WTC11 (cell line): ENCODE data around the gene KRTAP10-4. TPM values are rescaled to one million over a fixed set of nuclear protein-coding genes. Genes with fewer than 3 reads are reported as not detected.

ENCODE experiments used
- ATAC-seq: fragments of 200-7000 bp; cut with Tn5 transposase; 2 replicates; pipeline ENCODE4 v1.10.0; 2021; ENCODE audit warnings: mild to moderate bottlenecking, moderate library complexity
- CTCF ChIA-PET: fragments of 300-600 bp; sonication (Branson Sonifier 250); formaldehyde crosslinking; loops from one replicate; lab custom pipeline; 2021; ENCODE audit warnings: antibody characterized with exemption; lab: Charles Lee
- POLR2A ChIA-PET: fragments of 350-600 bp; sonication (Branson Sonifier 250); formaldehyde crosslinking; loops from one replicate; lab custom pipeline; 2021; ENCODE audit warnings: antibody characterized with exemption; lab: Charles Lee
- DNase-seq: peaks from one replicate; pipeline ENCODE4 v3.0.0; 2021; ENCODE audit warnings: low spot score
- H3K27ac Mint-ChIP-seq: 2 replicates; pipeline ENCODE4 v1.8.0; 2021; ENCODE audit warnings: mixed read lengths
- H3K27me3 Mint-ChIP-seq: 2 replicates; pipeline ENCODE4 v1.8.0; 2021; ENCODE audit warnings: low read depth, mild to moderate bottlenecking, moderate library complexity, mixed read lengths
- H3K36me3 Mint-ChIP-seq: 2 replicates; pipeline ENCODE4 v1.8.0; 2021; ENCODE audit warnings: mixed read lengths
- H3K4me1 Mint-ChIP-seq: 2 replicates; pipeline ENCODE4 v1.8.0; 2022; ENCODE audit warnings: mixed read lengths
- H3K4me3 Mint-ChIP-seq: 2 replicates; pipeline ENCODE4 v1.8.0; 2021; ENCODE audit warnings: mild to moderate bottlenecking, moderate library complexity, mixed read lengths
- H3K9me3 Mint-ChIP-seq: 2 replicates; pipeline ENCODE4 v1.8.0; 2021; ENCODE audit warnings: mixed read lengths
- CBFB ChIP-seq: sonication (generic); formaldehyde crosslinking; IDR thresholded peaks from 2 replicates; pipeline ENCODE4 v1.8.1; 2022; ENCODE audit warnings: mild to moderate bottlenecking, low read depth, missing genetic modification reagents
- CREB1 ChIP-seq: sonication (generic); formaldehyde crosslinking; IDR thresholded peaks from 2 replicates; pipeline ENCODE4 v1.8.0; 2023; ENCODE audit warnings: mild to moderate bottlenecking, missing genetic modification reagents
- EMX1 ChIP-seq: fragments of 250-450 bp; sonication (Bioruptor Pico); IDR thresholded peaks from 2 replicates; pipeline ENCODE4 v1.8.0; 2021; ENCODE audit warnings: mild to moderate bottlenecking
- ETV6 ChIP-seq: sonication (generic); formaldehyde crosslinking; IDR thresholded peaks from 2 replicates; pipeline ENCODE4 v1.8.1; 2022; ENCODE audit warnings: mild to moderate bottlenecking, missing genetic modification reagents
- FOXJ3 ChIP-seq: sonication (generic); formaldehyde crosslinking; IDR thresholded peaks from 2 replicates; pipeline ENCODE4 v1.9.0; 2021; ENCODE audit warnings: missing genetic modification reagents, mild to moderate bottlenecking, borderline replicate concordance
- JAZF1 ChIP-seq: fragments of 250-450 bp; sonication (Bioruptor Pico); IDR thresholded peaks from 2 replicates; pipeline ENCODE4 v1.9.0; 2021; ENCODE audit warnings: moderate library complexity, mild to moderate bottlenecking, inconsistent platforms
- JUN ChIP-seq: sonication (generic); formaldehyde crosslinking; IDR thresholded peaks from 2 replicates; pipeline ENCODE4 v1.8.0; 2023; ENCODE audit warnings: mild to moderate bottlenecking, missing genetic modification reagents
- MYBL2 ChIP-seq: sonication (generic); formaldehyde crosslinking; IDR thresholded peaks from 2 replicates; pipeline ENCODE4 v1.8.1; 2023; ENCODE audit warnings: mild to moderate bottlenecking, moderate library complexity, missing genetic modification reagents
- NFYB ChIP-seq: sonication (generic); formaldehyde crosslinking; conservative IDR thresholded peaks from 2 replicates; pipeline ENCODE4 v1.8.0; 2022; ENCODE audit warnings: low read depth, missing genetic modification reagents
- SMAD3 ChIP-seq: sonication (generic); formaldehyde crosslinking; IDR thresholded peaks from 2 replicates; pipeline ENCODE4 v1.8.0; 2022; ENCODE audit warnings: missing genetic modification reagents, mild to moderate bottlenecking, borderline replicate concordance
- TEAD1 ChIP-seq: sonication (generic); formaldehyde crosslinking; IDR thresholded peaks from 2 replicates; pipeline ENCODE4 v1.8.0; 2022; ENCODE audit warnings: mild to moderate bottlenecking, missing genetic modification reagents
- TP53 ChIP-seq: sonication (generic); formaldehyde crosslinking; IDR thresholded peaks from 2 replicates; pipeline ENCODE4 v1.8.1; 2023; ENCODE audit warnings: mild to moderate bottlenecking, missing genetic modification reagents
- ZBTB21 ChIP-seq: sonication (generic); formaldehyde crosslinking; IDR thresholded peaks from 2 replicates; pipeline ENCODE4 v1.8.1; 2023; ENCODE audit warnings: mild to moderate bottlenecking, missing genetic modification reagents, borderline replicate concordance
- ZNF232 ChIP-seq: sonication (generic); formaldehyde crosslinking; IDR thresholded peaks from 2 replicates; pipeline ENCODE4 v1.8.0; 2022; ENCODE audit warnings: mild to moderate bottlenecking, missing genetic modification reagents
- ZNF263 ChIP-seq: sonication (generic); formaldehyde crosslinking; IDR thresholded peaks from 2 replicates; pipeline ENCODE4 v1.8.1; 2022; ENCODE audit warnings: low read depth, mild to moderate bottlenecking, moderate library complexity, missing genetic modification reagents
- ZNF396 ChIP-seq: fragments of 250-450 bp; sonication (Bioruptor Pico); IDR thresholded peaks from 2 replicates; pipeline ENCODE4 v1.8.0; 2021; ENCODE audit warnings: mild to moderate bottlenecking, moderate library complexity, borderline replicate concordance
- total RNA-seq: library from RNA; stranded (reverse); gene quantifications from 3 replicates; pipeline ENCODE4 v1.2.3, GENCODE V29; 2021
- TF ChIP-seq, protein P1 (sequence below): sonication (generic); formaldehyde crosslinking; IDR thresholded peaks from 2 replicates; pipeline ENCODE4 v1.8.1; 2022; ENCODE audit warnings: mild to moderate bottlenecking, moderate library complexity, missing genetic modification reagents
- TF ChIP-seq, protein P2 (sequence below): fragments of 250-450 bp; sonication (Bioruptor Pico); IDR thresholded peaks from 2 replicates; pipeline ENCODE4 v1.9.0; 2021; ENCODE audit warnings: mild to moderate bottlenecking, borderline replicate concordance
- TF ChIP-seq, protein P3 (sequence below): fragments of 250-450 bp; sonication (Bioruptor Pico); IDR thresholded peaks from 2 replicates; pipeline ENCODE4 v1.9.0; 2021; ENCODE audit warnings: moderate library complexity, mild to moderate bottlenecking, inconsistent platforms, borderline replicate concordance
- TF ChIP-seq, protein P4 (sequence below): sonication (generic); formaldehyde crosslinking; IDR thresholded peaks from 2 replicates; pipeline ENCODE4 v1.8.0; 2023; ENCODE audit warnings: mild to moderate bottlenecking, missing genetic modification reagents
- TF ChIP-seq, protein P5 (sequence below): sonication (generic); formaldehyde crosslinking; IDR thresholded peaks from 2 replicates; pipeline ENCODE4 v1.8.0; 2022; ENCODE audit warnings: mild to moderate bottlenecking, missing genetic modification reagents

The KRTAP10-4 gene
- total RNA-seq, 1 experiment from 2014 or later: not detected

DNA sequence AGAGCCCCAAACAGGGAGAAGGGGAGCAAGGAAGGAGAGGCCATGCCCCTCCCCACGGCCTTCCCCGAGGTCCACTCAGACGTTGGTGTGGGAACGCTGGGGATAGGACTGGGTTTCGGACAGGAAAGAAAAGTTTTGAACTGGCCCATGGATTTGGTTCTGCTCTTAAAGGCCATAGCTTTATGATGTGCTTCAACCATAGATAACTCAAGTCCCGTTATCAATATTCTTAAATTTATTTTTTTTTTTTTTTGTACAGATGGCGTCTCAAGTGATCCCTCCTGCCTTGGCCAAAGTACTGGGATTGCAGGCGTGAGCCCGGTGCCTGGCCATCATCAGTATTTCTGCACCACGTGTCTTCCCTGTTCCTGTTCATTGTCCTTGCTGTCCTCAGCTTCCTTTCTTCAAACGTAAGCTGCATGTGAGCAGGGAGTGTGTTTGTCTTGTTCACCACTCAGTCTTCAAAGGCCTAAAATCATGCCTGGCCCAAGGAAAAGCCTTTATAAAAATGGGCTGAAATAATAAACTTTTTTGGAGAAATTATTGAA lies 32.7 kb upstream of the KRTAP10-4 start (continued):
- TF ChIP-seq, protein P1, sequence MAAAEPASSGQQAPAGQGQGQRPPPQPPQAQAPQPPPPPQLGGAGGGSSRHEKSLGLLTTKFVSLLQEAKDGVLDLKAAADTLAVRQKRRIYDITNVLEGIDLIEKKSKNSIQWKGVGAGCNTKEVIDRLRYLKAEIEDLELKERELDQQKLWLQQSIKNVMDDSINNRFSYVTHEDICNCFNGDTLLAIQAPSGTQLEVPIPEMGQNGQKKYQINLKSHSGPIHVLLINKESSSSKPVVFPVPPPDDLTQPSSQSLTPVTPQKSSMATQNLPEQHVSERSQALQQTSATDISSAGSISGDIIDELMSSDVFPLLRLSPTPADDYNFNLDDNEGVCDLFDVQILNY (CRISPR knock-in tag): no peak

DNA sequence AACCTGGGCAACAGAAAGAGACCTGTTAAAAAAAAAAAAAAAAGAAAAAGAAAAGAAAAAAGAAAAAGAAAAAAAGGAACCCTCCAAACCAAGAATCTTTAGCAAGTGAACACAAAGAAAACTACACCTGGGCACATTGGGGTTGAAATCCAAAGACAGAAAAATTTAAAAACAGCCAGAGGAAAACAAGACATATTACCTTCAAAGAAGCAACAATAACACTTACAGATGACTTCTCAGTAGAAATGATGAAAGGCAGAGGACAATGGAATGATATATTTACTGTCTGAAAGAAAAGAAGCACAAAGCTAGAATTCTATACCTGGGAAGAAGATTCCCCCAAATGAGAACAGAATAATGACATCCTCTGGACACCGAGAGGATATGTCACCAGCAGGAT lies 30.8 kb upstream of the KRTAP10-4 start:
- TF ChIP-seq, protein P2, sequence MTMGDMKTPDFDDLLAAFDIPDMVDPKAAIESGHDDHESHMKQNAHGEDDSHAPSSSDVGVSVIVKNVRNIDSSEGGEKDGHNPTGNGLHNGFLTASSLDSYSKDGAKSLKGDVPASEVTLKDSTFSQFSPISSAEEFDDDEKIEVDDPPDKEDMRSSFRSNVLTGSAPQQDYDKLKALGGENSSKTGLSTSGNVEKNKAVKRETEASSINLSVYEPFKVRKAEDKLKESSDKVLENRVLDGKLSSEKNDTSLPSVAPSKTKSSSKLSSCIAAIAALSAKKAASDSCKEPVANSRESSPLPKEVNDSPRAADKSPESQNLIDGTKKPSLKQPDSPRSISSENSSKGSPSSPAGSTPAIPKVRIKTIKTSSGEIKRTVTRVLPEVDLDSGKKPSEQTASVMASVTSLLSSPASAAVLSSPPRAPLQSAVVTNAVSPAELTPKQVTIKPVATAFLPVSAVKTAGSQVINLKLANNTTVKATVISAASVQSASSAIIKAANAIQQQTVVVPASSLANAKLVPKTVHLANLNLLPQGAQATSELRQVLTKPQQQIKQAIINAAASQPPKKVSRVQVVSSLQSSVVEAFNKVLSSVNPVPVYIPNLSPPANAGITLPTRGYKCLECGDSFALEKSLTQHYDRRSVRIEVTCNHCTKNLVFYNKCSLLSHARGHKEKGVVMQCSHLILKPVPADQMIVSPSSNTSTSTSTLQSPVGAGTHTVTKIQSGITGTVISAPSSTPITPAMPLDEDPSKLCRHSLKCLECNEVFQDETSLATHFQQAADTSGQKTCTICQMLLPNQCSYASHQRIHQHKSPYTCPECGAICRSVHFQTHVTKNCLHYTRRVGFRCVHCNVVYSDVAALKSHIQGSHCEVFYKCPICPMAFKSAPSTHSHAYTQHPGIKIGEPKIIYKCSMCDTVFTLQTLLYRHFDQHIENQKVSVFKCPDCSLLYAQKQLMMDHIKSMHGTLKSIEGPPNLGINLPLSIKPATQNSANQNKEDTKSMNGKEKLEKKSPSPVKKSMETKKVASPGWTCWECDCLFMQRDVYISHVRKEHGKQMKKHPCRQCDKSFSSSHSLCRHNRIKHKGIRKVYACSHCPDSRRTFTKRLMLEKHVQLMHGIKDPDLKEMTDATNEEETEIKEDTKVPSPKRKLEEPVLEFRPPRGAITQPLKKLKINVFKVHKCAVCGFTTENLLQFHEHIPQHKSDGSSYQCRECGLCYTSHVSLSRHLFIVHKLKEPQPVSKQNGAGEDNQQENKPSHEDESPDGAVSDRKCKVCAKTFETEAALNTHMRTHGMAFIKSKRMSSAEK (CRISPR knock-in tag): no peak
- no peak for TF ChIP-seq SMAD3 (CRISPR knock-in tag)
- TF ChIP-seq, protein P3, sequence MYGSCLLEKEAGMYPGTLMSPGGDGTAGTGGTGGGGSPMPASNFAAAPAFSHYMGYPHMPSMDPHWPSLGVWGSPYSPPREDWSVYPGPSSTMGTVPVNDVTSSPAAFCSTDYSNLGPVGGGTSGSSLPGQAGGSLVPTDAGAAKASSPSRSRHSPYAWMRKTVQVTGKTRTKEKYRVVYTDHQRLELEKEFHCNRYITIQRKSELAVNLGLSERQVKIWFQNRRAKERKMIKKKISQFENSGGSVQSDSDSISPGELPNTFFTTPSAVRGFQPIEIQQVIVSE (CRISPR knock-in tag): no peak
- no peak for TF ChIP-seq ETV6 (CRISPR knock-in tag)
- TF ChIP-seq JAZF1: no peak
- no peak for TF ChIP-seq ZBTB21 (CRISPR knock-in tag)
- no peak for TF ChIP-seq TP53
- no peak for TF ChIP-seq ZNF232 (CRISPR knock-in tag)
- no peak for TF ChIP-seq TEAD1 (CRISPR knock-in tag)
- TF ChIP-seq NFYB: no peak
- TF ChIP-seq, protein P4, sequence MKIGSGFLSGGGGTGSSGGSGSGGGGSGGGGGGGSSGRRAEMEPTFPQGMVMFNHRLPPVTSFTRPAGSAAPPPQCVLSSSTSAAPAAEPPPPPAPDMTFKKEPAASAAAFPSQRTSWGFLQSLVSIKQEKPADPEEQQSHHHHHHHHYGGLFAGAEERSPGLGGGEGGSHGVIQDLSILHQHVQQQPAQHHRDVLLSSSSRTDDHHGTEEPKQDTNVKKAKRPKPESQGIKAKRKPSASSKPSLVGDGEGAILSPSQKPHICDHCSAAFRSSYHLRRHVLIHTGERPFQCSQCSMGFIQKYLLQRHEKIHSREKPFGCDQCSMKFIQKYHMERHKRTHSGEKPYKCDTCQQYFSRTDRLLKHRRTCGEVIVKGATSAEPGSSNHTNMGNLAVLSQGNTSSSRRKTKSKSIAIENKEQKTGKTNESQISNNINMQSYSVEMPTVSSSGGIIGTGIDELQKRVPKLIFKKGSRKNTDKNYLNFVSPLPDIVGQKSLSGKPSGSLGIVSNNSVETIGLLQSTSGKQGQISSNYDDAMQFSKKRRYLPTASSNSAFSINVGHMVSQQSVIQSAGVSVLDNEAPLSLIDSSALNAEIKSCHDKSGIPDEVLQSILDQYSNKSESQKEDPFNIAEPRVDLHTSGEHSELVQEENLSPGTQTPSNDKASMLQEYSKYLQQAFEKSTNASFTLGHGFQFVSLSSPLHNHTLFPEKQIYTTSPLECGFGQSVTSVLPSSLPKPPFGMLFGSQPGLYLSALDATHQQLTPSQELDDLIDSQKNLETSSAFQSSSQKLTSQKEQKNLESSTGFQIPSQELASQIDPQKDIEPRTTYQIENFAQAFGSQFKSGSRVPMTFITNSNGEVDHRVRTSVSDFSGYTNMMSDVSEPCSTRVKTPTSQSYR (CRISPR knock-in tag): no peak
- H3K4me3 Mint-ChIP-seq: no peak overlapping the region
- POLR2A ChIA-PET: no interaction called here
- no peak overlapping the region for H3K27ac Mint-ChIP-seq
- CTCF ChIA-PET: no interaction called here
- peaks cover 9% of the 10 kb centered on the region for H3K4me1 Mint-ChIP-seq
- ATAC-seq (no peak), DNase-seq (no peak)
- peaks cover 8% of the 10 kb centered on the region for H3K36me3 Mint-ChIP-seq
- peaks cover 5% of the 10 kb centered on the region; the same call in 1 of the 2 replicates for H3K27me3 Mint-ChIP-seq
- H3K9me3 Mint-ChIP-seq: peaks cover 19% of the 10 kb centered on the region

DNA sequence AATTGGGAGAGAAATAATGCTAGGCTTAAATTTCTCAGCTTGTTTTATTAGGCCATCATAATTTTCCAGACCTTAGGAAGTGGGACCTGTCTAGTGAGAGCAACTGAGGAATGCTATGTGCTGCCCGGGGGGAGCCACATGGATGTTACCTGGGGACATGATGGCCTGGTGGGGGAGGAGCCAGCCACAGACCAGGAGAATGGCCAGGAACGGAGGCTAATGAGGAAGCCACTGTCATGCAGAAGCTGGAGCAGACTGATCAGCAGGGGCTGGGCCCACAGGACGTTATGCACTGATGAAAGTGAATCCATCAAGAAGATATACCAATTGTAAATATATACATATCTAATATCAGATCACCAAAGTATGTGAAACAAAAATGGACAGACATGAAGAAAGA lies 29.0 kb upstream of the KRTAP10-4 start:
- Mint-ChIP-seq H3K4me1 (peaks cover 28% of the 10 kb centered on the region), H3K9me3 (peaks cover 20% of the 10 kb centered on the region), H3K27ac (no peak overlapping the region), H3K27me3 (peaks cover 5% of the 10 kb centered on the region; the same call in 1 of the 2 replicates), H3K4me3 (no peak overlapping the region), H3K36me3 (peaks cover 8% of the 10 kb centered on the region)
- DNase-seq (no peak), ATAC-seq (no peak)
- ChIA-PET POLR2A (no interaction called here), CTCF (interaction anchor here (0.6 kb wide), 1 partner anchor 34 kb away, joined by 3 read pairs; no protein-coding TSS in a partner anchor)
- TF ChIP-seq FOXJ3 (CRISPR knock-in tag): no peak
- TF ChIP-seq EMX1 (CRISPR knock-in tag): no peak
- TF ChIP-seq JUN: no peak
- TF ChIP-seq, protein P5, sequence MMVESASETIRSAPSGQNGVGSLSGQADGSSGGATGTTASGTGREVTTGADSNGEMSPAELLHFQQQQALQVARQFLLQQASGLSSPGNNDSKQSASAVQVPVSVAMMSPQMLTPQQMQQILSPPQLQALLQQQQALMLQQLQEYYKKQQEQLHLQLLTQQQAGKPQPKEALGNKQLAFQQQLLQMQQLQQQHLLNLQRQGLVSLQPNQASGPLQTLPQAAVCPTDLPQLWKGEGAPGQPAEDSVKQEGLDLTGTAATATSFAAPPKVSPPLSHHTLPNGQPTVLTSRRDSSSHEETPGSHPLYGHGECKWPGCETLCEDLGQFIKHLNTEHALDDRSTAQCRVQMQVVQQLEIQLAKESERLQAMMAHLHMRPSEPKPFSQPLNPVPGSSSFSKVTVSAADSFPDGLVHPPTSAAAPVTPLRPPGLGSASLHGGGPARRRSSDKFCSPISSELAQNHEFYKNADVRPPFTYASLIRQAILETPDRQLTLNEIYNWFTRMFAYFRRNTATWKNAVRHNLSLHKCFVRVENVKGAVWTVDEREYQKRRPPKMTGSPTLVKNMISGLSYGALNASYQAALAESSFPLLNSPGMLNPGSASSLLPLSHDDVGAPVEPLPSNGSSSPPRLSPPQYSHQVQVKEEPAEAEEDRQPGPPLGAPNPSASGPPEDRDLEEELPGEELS (CRISPR knock-in tag): no peak
- TF ChIP-seq ETV6 (CRISPR knock-in tag): no peak
- no peak for TF ChIP-seq ZNF263 (CRISPR knock-in tag)
- no peak for TF ChIP-seq CREB1
- TF ChIP-seq MYBL2 (CRISPR knock-in tag): no peak
- TF ChIP-seq, protein P3 (CRISPR knock-in tag): no peak
- no peak for TF ChIP-seq ZNF396
- no peak for TF ChIP-seq CBFB
